HG03159 (cell line): ENCODE results near the gene RAP1GAP.

Experiments
- ATAC-seq: cut with Tn5 transposase; IDR thresholded peaks from one replicate; pipeline ENCODE4 v1.9.1; 2021; ENCODE audit warnings: mild to moderate bottlenecking, moderate library complexity; ENCODE audit not compliant: unreplicated experiment

RAP1GAP gene

GRCh38 chr1:21663248-21663950 lies 5.8 kb downstream of the RAP1GAP start:
- ATAC-seq = no peak

GRCh38 chr1:21662426-21663247 lies 6.5 kb downstream of the RAP1GAP start:
- ATAC-seq = no peak

GRCh38 chr1:21661886-21662285 lies 7.3 kb downstream of the RAP1GAP start:
- ATAC-seq = no peak

GRCh38 chr1:21659924-21660326 lies 9.2 kb downstream of the RAP1GAP start:
- ATAC-seq = no peak

- no peak for ATAC-seq
Observed at GRCh38 chr1:21659099-21659923, 9.8 kb downstream of the RAP1GAP start.

- ATAC-seq = no peak
Observed at GRCh38 chr1:21657456-21658190, 11.5 kb downstream of the RAP1GAP start.

- ATAC-seq = no peak
Observed at GRCh38 chr1:21655748-21656147, 13.4 kb downstream of the RAP1GAP start.

GRCh38 chr1:21655259-21655658 lies 13.9 kb downstream of the RAP1GAP start:
- ATAC-seq = no peak

GRCh38 chr1:21654209-21654608 lies 14.9 kb downstream of the RAP1GAP start:
- ATAC-seq = no peak

GRCh38 chr1:21653744-21654100 lies 15.4 kb downstream of the RAP1GAP start:
- ATAC-seq = no peak

- ATAC-seq = no peak
Observed at GRCh38 chr1:21652937-21653743, 16.0 kb downstream of the RAP1GAP start.

- ATAC-seq = no peak
Observed at GRCh38 chr1:21652101-21652936, 16.8 kb downstream of the RAP1GAP start.

GRCh38 chr1:21651214-21652042 lies 17.7 kb downstream of the RAP1GAP start:
- no peak for ATAC-seq

GRCh38 chr1:21650400-21650799 lies 18.8 kb downstream of the RAP1GAP start:
- ATAC-seq = no peak

GRCh38 chr1:21649315-21649714 lies 19.8 kb downstream of the RAP1GAP start:
- ATAC-seq = no peak

- ATAC-seq = no peak
Observed at GRCh38 chr1:21648791-21649190, 20.4 kb downstream of the RAP1GAP start.

GRCh38 chr1:21648352-21648730 lies 20.8 kb downstream of the RAP1GAP start:
- ATAC-seq = no peak
